MM.1S (cell line): ENCODE data around the gene PLA2G3.
"Not testable (repeated sequence)": the region's sequence is repeated elsewhere in the genome, so short reads cannot be mapped to it uniquely, and the experiment has no call there.

Source experiments
- EZH2 ChIP-seq: fragments of 300-600 bp; sonication (generic); optimal IDR thresholded peaks from 2 replicates; pipeline ENCODE3; 2017; ENCODE audit warnings: low read depth, mild to moderate bottlenecking, antibody characterized with exemption, low read length, mixed read lengths
- EZH2phosphoT487 ChIP-seq: fragments of 300-600 bp; sonication (generic); IDR thresholded peaks from 2 replicates; pipeline ENCODE4 v1.6.1; 2018; ENCODE audit warnings: antibody characterized with exemption, low read length

- not testable (repeated sequence) for TF ChIP-seq EZH2, EZH2phosphoT487
Observed at GRCh38 chr22:31097539-31097938, 42.8 kb downstream of the PLA2G3 start.
